GM21825 (cell line): ENCODE data around the gene ADIPOR2.

Source experiments
- ATAC-seq: cut with Tn5 transposase; IDR thresholded peaks from one replicate; pipeline ENCODE4 v1.9.1; 2021; ENCODE audit warnings: mild to moderate bottlenecking, moderate library complexity; ENCODE audit not compliant: unreplicated experiment

ADIPOR2 gene

GRCh38 chr12:1768615-1769014, 77.7 kb downstream of the ADIPOR2 start:
- no peak for ATAC-seq

GRCh38 chr12:1769809-1770494, 79.1 kb downstream of the ADIPOR2 start:
- no peak for ATAC-seq

- no peak for ATAC-seq
Measured at GRCh38 chr12:1773937-1774655, 83.2 kb downstream of the ADIPOR2 start.

- ATAC-seq, result no peak
Measured at GRCh38 chr12:1776170-1776921, 85.5 kb downstream of the ADIPOR2 start.

GRCh38 chr12:1777798-1778197, 86.9 kb downstream of the ADIPOR2 start:
- ATAC-seq, result no peak

GRCh38 chr12:1778911-1779310, 88.0 kb downstream of the ADIPOR2 start:
- no peak for ATAC-seq

GRCh38 chr12:1779783-1780182, 88.9 kb downstream of the ADIPOR2 start:
- ATAC-seq, result no peak

- no peak for ATAC-seq
Measured at GRCh38 chr12:1781772-1782171, 90.9 kb downstream of the ADIPOR2 start.

- no peak for ATAC-seq
Measured at GRCh38 chr12:1782215-1782614, 91.3 kb downstream of the ADIPOR2 start.

GRCh38 chr12:1787714-1788113, 96.8 kb downstream of the ADIPOR2 start:
- no peak for ATAC-seq

GRCh38 chr12:1790444-1790843, 99.6 kb downstream of the ADIPOR2 start:
- no peak for ATAC-seq

- ATAC-seq, result no peak
Measured at GRCh38 chr12:1791104-1791841, 100.4 kb downstream of the ADIPOR2 start.

GRCh38 chr12:1792406-1792805, 101.5 kb downstream of the ADIPOR2 start:
- no peak for ATAC-seq

GRCh38 chr12:1793426-1794210, 102.7 kb downstream of the ADIPOR2 start:
- ATAC-seq, result no peak

GRCh38 chr12:1794440-1795090, 103.7 kb downstream of the ADIPOR2 start:
- ATAC-seq, result no peak

- ATAC-seq, result no peak
Measured at GRCh38 chr12:1795221-1795784, 104.4 kb downstream of the ADIPOR2 start.

- peak; percentile 77 for ATAC-seq
Measured at GRCh38 chr12:1795785-1796514, 105.1 kb downstream of the ADIPOR2 start.

GRCh38 chr12:1796515-1797010, 105.7 kb downstream of the ADIPOR2 start:
- peak; percentile 20 for ATAC-seq
